Dermis microvascular lymphatic vessel endothelial cell (primary cell): ENCODE data around the gene FANK1. TPM values are rescaled to one million over a fixed set of nuclear protein-coding genes. Genes with fewer than 3 reads are reported as not detected.
"Not testable (repeated sequence)": the region's sequence is repeated elsewhere in the genome, so short reads cannot be mapped to it uniquely, and the experiment has no call there.

Experiments used
- DNase-seq, 2 donors: peaks; one replicate each; pipeline versions ENCODE4 v3.0.0 to v3.0.0-alpha.2; 2010; ENCODE audit warnings: low read depth in 2 of 2
- total RNA-seq: library from RNA; depleted of rRNA; stranded (reverse); fragments of >200 nt; gene quantifications from 2 replicates; pipeline ENCODE4 v1.2.1, GENCODE V29; 2014

The FANK1 gene
- total RNA-seq, 1 donor from 2014 or later: 1.0 TPM

GRCh38 chr10:125889441-125889840, 6.9 kb upstream of the FANK1 start:
- not testable (repeated sequence) for DNase-seq

- DNase-seq: peak; percentile 65 to 76
Observed at GRCh38 chr10:125892402-125892801, 4.0 kb upstream of the FANK1 start.

DNA sequence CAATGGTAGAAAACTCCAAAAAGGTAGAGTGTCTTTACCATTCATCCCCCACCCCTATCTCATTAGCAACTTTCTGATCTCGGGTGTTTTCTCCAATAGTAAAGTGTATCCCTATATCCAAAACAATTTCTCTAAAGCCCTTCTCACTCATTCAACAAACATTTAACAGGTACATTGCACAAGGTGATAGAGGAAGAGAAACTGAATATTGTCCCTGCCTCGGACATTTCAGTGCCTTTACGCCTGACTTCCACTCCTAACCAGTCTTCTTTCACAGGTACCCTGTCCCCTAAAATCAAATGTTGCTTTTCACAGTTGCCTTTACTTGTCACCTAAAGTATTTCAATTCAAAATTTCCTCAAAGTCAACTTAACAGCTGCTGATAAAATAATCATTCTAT, 2.2 kb upstream of the FANK1 start:
- DNase-seq: not testable (repeated sequence)

GRCh38 chr10:125895130-125896087, 955 bp upstream of the FANK1 start:
- DNase-seq: peak; percentile 45 to 84

DNA sequence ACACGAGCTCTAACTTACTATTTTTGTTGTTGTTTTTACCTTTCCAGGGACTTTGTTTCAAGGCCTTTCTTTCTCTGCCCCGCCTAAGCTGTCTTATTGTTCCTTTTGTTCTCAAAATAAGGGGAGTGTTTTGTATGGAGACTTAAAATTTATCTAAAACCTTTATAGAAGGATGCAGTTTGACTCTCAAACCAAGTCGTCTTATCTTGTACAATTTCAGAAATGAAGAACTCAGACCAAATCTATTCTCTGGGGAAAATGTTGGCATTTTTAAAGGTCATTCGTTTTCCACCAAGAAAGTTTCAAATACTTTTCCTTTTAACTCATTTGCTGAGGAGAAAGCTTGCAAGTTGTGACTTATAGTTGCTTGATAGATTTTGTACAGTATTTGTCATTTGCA, 953 bp downstream of the FANK1 start:
- DNase-seq: not testable (repeated sequence)

- not testable (repeated sequence) for DNase-seq
Observed at GRCh38 chr10:125900963-125901362, 4.6 kb downstream of the FANK1 start.

- DNase-seq: not testable (repeated sequence)
Observed at GRCh38 chr10:125903135-125903640, 6.8 kb downstream of the FANK1 start.

DNA sequence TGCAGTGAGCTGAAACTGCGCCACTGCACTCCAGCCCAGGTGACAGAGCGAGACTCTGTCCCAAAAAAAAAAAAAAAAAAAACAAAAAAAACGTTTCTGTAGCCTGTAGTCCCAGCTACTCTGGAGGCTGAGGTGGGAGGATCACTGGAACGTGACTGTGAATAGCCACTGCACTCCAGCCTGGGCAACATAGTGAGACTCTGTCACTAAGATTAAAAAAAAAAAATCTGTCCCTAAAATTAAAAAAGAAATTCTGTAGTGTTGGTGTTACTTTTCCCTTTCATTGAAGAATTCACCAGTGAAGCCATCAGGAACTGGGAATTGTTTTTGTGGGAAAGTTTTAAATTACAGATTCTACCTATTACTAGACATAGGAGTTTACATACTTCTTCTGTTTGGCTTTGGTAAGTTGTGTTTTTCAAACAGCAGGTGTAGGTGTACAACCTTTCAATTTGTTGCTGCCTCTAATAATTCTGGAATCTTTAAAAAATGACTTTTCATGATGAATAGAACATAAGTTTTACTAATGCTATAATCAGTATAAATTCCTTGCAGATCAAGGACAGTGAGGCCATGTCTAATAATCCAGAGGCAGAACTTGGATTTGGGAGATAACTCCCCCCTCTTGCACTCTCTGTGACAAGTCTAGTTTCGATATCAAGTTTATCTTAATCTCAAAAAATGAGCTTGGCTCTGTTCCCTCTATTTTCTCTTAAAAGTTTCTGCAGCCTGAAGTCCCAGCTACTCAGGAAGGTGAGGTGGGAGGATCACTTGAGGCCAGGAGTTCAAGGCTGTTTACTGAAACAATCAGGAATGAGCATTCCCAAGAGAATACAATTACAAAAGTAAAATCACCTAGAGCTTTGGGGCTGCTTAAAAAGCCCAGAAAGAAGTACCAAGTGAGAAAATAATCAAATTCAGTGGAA, 9.0 kb downstream of the FANK1 start:
- DNase-seq: not testable (repeated sequence)

- DNase-seq: not testable (repeated sequence)
Observed at GRCh38 chr10:125907598-125907997, 11.2 kb downstream of the FANK1 start.

DNA sequence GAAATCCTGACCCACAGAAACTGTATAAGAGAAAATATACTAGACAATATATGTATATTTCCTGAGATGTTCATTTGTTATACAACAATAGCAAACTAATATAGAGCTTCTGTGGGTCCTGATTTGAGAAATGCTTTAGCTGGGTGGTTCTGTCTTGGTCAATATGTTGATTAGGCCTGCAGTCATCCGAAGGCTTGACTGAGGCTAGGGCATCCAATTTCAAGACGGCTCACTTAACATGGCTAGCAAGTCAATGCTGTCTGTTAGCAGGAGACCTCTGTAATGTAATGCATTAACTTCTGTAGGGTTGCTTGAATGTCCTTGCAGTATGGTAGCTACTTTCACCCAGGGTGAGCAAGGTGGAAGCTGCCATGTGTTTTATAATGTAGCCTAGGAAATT, 12.4 kb downstream of the FANK1 start:
- not testable (repeated sequence) for DNase-seq

- DNase-seq: not testable (repeated sequence)
Observed at GRCh38 chr10:125909491-125909890, 13.1 kb downstream of the FANK1 start.

DNA sequence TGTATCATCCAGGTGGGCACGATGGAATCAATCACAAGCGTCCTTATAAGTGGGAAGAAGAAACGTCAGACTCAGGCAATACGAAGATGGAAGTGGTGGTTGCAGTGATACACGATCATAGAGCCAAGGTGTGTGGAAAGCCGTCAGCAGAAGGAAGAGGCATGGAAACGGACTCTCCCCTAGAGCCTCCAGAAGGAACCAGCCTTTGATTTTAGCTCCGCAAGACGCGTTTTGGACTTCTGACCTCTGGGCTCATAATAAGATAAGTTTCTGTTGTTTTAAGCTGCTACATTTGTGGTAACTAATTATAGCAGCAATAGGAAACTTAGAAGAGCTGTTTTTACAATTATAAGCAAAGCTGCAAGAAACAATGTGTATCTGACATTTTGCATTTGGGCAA, 14.8 kb downstream of the FANK1 start:
- no peak for DNase-seq

DNA sequence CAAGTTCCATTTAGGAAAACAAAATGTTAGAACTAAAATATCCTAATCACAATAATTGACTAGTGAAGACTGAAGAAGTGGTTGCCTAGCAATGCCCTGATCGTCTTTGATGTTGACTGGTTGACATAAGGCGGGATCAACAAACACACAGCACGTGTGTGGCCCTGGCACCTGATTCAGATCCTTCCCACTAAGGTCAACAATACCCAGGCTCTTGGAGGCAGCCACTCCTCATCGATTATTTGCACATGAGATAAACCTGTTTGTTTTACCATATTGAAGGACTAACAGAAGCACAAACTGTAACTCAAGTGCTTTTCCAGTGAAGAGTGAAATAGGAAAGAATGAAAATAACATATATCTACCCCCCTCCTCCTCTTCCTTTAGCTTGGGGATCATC, 15.6 kb downstream of the FANK1 start:
- DNase-seq: no peak

DNA sequence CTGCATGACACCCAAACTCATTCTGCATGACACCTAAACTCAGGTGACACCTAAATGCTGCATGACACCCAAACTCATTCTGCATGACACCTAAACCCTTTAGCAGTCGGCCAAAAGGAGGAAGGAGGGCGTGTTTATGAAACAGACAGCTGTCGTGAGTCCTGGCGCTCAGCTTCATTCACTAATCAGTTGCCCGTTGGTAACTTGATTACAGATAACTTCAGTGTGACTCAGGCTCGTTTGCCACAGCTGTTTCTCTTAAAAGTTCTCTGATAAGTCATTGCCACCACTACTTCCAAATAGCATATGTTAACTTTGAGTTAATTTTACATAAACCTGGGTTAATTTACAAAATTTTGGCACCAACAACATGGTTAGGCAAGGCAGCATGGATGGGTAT, 16.9 kb downstream of the FANK1 start:
- DNase-seq: not testable (repeated sequence)

DNA sequence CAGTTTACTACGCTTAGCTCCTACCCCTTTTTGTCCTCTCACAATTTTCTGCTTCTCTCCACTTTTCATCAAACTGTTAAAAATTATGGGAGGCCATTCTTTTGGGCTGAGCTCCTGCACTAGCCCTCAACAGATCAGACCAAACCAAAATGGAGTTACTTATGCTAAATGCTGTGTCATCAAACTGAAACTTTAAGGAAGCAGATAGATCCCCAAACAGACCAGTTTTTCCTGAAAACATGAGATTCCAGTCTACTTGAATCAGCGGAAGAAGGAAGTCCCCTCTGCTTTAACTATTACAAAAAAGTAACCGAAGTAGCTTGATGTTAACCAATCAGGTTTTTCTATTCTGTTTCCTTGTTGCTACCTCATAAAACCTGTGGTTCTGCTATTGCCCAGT, 20.6 kb downstream of the FANK1 start:
- no peak for DNase-seq

DNA sequence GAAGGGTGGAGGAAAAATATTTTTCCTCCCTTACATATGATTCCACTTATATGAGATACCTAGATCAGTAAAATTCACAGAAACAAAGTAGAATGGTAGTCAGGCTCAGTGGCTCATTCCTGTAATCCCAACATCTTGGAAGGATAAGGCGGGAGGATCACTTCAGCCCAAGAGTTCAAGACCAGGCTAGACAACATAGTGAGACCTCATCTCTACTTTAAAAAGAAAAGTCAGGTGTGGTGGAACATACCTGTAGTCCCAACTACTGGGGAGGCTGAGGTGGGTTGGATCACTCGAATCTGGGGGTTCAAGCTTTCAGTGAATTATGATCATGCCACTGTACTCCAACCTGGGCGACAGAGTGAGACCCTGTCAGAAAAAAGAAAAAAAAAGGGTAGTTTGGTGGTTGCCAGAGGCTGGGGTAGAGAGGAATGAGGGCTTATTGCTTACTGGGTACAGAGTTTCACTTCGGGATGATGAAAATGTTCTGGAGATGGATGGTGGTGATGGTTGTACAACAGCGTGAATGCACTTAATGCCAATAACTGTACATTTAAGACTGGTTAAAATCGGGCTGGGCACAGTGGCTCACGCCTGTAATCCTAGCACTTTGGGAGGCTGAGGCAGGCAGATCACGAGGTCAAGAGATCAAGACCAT, 21.5 kb downstream of the FANK1 start:
- not testable (repeated sequence) for DNase-seq

DNA sequence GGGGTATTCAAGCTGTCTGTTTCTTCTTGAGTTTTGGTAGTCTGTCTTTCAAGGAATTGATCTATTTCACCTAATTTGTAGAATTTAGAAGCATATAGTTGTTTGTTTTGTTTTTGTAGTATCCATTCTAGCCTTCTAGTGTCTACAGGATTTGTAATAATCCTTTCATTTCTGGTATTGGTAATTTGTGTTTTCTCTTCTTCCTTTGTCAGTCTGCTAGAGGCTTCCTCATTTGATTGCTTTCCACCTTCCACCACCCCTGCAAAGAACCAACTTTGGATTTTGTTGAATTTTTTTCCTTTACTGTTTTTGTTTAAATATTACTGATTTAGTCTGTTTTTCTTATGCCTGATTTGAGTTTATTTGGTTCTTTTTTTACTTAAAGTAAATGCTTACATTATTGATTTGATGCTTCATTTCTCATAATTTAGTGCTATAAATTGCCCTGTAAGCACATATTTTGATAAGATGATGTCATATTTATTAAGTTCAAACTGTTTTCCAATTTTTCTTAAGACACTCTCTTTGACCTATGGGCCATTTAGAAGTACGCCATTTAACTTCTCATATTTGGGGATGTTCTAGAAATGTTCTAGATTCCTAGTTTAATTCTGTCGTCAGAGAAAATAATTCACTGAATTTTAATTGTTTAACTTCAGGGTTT, 25.4 kb downstream of the FANK1 start:
- DNase-seq: not testable (repeated sequence)

DNA sequence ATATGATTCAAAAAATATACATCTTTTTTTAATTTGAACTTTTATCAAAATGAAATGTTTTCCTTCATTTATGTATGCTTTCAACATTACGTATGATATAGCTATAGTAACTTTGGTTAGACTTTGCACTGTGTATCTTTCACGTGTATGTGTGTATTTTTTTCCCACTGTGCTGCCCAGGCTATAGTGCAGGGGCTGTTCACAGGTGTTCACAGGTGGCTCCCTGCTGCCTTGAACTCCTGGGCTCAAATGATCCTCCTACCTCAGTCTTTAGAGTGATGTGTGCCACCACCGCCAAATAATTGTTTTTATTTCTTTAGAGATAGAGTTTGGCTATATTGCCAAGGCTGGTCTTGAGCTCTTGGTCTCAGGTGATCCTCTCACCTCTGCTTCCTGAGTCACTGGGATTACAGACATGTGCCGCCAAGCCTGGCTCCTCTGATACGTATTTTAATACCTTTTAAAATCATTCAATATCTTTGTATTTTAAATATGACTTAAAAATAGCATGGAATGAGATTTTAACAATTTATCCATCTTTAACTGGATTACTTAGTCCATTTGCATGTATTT, 29.0 kb downstream of the FANK1 start:
- no peak for DNase-seq

DNA sequence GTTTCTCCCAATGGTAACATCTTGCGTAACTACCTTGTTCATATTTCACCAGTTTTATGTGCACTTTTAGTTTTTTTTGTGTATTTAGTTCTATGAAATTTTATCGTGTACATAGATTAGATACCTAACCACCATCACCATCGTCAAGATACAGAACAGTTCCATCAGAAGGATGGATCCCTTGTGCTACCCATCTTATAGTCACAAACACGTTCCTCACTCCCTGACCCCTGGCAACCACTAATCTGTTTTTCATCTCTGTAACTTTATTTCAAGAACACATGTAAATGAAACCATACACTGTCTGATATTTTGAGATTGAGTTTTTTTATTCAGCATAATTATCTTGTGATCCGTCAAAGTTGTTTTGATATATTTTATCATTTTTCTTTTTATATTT, 29.9 kb downstream of the FANK1 start:
- DNase-seq: no peak

- DNase-seq: not testable (repeated sequence)
Observed at GRCh38 chr10:125927265-125927664, 30.9 kb downstream of the FANK1 start.
